ENCODE data around the gene PPP1R13L. TPM values are rescaled to one million over a fixed set of nuclear protein-coding genes. Genes with fewer than 3 reads are reported as not detected.

PPP1R13L gene
- polyA plus RNA-seq, 3 donors from 2014 or later: 0.08 to 0.84 TPM; not detected in 1

- Mint-ChIP-seq H3K27ac (no peak overlapping the region), H3K4me1 (peaks cover 3 to 8% of the 10 kb centered on the region in 2 donors), H3K36me3 (peaks cover 1 to 14% (median 5%) of the 10 kb centered on the region in 3 donors), H3K27me3 (ENCODE audit: low read depth in 3 of 3) (no peaks in the 10 kb centered on the region), H3K4me3 (no peak overlapping the region), H3K9me3 (no peaks in the 10 kb centered on the region)
- DNase-seq: no peak
Observed at GRCh38 chr19:45363861-45364459, 40.9 kb downstream of the PPP1R13L start.

DNA sequence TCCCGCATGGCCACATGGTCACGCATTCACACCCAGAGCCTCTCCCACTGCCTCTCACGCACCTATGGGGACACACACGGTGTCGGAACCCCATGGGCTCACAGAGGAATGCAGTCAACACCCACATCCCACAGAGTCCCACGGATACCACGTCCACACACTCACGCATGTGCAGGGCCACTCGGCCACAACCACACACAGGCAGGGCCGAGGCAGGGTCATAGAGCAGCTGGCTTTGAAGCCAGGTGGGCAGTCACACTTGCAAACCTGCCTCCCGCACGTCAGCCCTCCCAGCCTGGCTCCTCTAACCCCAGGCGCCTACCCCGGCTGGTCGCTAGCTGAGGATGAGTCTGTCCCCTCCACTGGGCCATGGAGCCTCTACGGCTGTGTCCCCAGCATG lies 42.6 kb downstream of the PPP1R13L start:
- Mint-ChIP-seq H3K4me1 (no peaks in the 10 kb centered on the region), H3K36me3 (peaks cover 6 to 25% (median 17%) of the 10 kb centered on the region in 3 donors), H3K27me3 (ENCODE audit: low read depth in 3 of 3) (no peaks in the 10 kb centered on the region), H3K27ac (no peak overlapping the region), H3K4me3 (no peak overlapping the region), H3K9me3 (no peaks in the 10 kb centered on the region)
- no peak for DNase-seq

- no peaks in the 10 kb centered on the region for H3K9me3 Mint-ChIP-seq
- no peak overlapping the region for H3K4me3 Mint-ChIP-seq
- DNase-seq: no peak
- no peak overlapping the region for H3K27ac Mint-ChIP-seq
- H3K27me3 Mint-ChIP-seq (ENCODE audit: low read depth in 3 of 3): no peaks in the 10 kb centered on the region
- H3K36me3 Mint-ChIP-seq: peaks cover 6 to 25% (median 17%) of the 10 kb centered on the region in 3 donors
- H3K4me1 Mint-ChIP-seq: no peaks in the 10 kb centered on the region
Observed at GRCh38 chr19:45361608-45362007, 43.3 kb downstream of the PPP1R13L start.

DNA sequence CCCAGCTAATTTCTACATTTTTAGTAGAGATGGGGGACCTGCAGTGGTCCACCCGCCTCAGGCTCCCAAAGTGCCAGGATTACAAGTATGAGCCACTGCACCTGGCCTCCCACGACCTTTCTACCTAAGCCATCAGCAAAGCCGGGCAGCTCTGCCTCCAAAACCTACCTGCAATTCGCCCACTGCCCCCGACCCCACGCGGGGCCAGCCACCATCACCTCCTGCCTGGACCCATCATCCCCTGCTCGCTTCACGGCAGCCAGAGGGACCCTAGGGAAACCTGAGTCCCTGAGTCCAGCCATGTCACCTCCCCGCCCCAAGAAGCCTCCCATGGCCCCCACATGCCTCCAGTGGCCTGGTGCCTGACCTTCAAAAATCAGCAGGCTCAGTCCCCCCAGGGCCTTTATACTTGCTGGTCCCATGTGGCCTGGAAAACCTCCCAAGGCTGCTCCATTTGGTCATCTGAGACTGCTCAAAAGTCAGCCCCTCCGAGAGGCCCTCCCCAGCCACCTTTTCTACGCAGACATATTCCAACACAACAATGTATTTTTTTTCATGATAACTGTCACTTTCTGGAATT lies 46.6 kb downstream of the PPP1R13L start:
- DNase-seq: no peak
- H3K27ac Mint-ChIP-seq: no peak overlapping the region
- H3K4me1 Mint-ChIP-seq: peaks cover 0 to 2% of the 10 kb centered on the region in 2 donors
- H3K9me3 Mint-ChIP-seq: no peaks in the 10 kb centered on the region
- H3K36me3 Mint-ChIP-seq: peaks cover 6 to 33% (median 21%) of the 10 kb centered on the region in 3 donors
- H3K27me3 Mint-ChIP-seq (ENCODE audit: low read depth in 3 of 3): no peaks in the 10 kb centered on the region
- H3K4me3 Mint-ChIP-seq: no peak overlapping the region

DNA sequence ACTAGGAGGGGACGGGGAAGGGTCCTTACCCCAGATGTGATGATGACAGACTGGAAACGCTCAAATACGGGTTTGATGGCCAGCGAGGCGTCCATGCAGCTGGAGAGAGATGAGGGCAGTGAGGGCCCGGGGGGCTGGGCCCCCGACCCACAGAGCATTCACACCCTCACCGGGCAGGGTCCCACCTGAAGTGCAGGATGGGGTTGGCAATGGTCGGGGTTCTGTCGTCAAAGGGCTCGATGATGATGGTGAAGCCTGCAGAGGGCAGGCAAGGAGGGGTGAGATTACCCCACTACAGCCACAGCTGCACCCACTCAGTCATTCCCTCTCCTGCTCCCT lies 47.5 kb downstream of the PPP1R13L start:
- no peaks in the 10 kb centered on the region for H3K9me3 Mint-ChIP-seq
- H3K4me1 Mint-ChIP-seq: peaks cover 0 to 2% of the 10 kb centered on the region in 2 donors
- no peak overlapping the region for H3K4me3 Mint-ChIP-seq
- H3K36me3 Mint-ChIP-seq: peaks cover 6 to 35% (median 22%) of the 10 kb centered on the region in 3 donors
- DNase-seq: no peak
- peak overlapping the region in 1 of 6 donors; percentile 31 for H3K27ac Mint-ChIP-seq
- no peaks in the 10 kb centered on the region for H3K27me3 Mint-ChIP-seq (ENCODE audit: low read depth in 3 of 3)

GRCh38 chr19:45356760-45357444 lies 48.0 kb downstream of the PPP1R13L start:
- Mint-ChIP-seq H3K9me3 (no peaks in the 10 kb centered on the region), H3K4me3 (no peak overlapping the region), H3K36me3 (peaks cover 6 to 32% (median 19%) of the 10 kb centered on the region in 3 donors), H3K4me1 (peaks cover 0 to 2% of the 10 kb centered on the region in 2 donors), H3K27me3 (ENCODE audit: low read depth in 3 of 3) (no peaks in the 10 kb centered on the region), H3K27ac (peak overlapping the region in 1 of 6 donors; percentile 31)
- DNase-seq: no peak

DNA sequence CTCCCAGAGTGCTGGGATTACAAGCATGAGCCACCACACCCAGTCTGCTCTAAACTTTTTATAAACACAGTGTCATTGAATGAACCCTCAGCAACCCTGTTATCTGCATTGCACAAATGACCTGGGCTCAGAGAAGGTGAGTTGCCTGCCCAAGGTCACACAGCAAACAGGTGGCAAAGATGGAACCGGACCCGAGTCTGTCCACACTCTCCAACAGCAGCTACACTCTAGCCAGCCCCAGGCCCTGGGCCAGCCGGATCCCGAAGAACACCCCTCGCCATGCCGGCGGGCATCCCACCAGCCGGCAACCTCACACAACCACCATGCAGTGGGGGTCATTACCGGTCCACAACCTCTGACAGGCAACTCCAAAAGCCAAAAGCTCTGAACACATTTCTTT lies 49.0 kb downstream of the PPP1R13L start:
- DNase-seq: no peak
- Mint-ChIP-seq H3K36me3 (peaks cover 6 to 24% (median 19%) of the 10 kb centered on the region in 3 donors), H3K27me3 (ENCODE audit: low read depth in 3 of 3) (no peaks in the 10 kb centered on the region), H3K4me3 (no peak overlapping the region), H3K4me1 (peaks cover 0 to 2% of the 10 kb centered on the region in 2 donors), H3K9me3 (no peaks in the 10 kb centered on the region), H3K27ac (no peak overlapping the region)

DNA sequence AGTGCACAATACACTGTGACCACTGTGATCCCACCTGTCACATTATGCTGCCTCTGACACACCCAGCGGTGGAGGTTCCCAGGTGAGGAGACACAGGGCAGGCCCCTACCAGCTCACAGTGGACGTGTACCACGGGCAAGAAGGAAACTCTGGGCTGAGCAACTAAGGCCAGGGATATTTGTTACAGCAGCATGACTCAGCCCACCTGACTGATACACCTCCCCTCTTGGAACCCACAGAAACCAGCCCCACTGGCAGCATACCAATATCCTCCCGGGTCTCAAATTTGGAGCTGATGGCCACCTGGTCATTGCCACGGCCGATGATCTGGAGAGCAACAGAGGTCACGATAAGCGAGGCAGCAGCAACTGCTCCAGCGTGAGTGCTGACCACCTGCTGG lies 49.5 kb downstream of the PPP1R13L start:
- peaks cover 6 to 24% (median 22%) of the 10 kb centered on the region in 3 donors for H3K36me3 Mint-ChIP-seq
- H3K9me3 Mint-ChIP-seq: no peaks in the 10 kb centered on the region
- H3K27me3 Mint-ChIP-seq (ENCODE audit: low read depth in 3 of 3): no peaks in the 10 kb centered on the region
- H3K4me3 Mint-ChIP-seq: no peak overlapping the region
- DNase-seq: no peak
- H3K4me1 Mint-ChIP-seq: peaks cover 0 to 2% of the 10 kb centered on the region in 2 donors
- H3K27ac Mint-ChIP-seq: no peak overlapping the region

DNA sequence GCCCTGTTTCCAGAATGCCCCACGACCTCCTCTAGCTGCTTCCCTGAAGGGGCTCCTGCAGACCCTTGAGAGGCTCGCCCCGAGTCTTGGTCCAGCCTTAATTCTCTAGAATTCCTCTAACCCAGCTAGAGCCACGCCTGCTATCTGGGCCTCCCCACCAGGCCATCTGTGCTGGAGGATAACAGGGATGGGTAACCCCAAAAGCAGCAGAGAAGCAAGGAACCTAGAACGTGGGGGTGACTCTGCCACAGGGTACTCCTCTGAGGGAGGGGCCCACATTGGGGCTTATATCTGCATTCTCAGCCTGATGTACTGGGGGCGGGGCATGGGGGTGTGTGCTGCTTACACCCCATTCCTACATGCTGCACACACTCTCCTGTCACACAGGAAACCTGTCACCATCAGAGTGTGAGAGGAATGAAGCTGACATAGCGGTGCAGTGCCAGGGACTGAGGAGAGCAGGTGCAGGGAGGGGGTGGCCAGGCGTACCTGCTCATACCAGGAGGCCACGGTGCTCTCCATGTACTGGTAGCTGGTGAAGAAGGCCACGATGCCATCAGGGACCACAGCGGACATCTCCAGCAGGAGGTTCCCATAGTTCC lies 50.5 kb downstream of the PPP1R13L start:
- no peak for DNase-seq
- H3K27me3 Mint-ChIP-seq (ENCODE audit: low read depth in 3 of 3): no peaks in the 10 kb centered on the region
- H3K4me1 Mint-ChIP-seq: peaks cover 0 to 2% of the 10 kb centered on the region in 2 donors

DNA sequence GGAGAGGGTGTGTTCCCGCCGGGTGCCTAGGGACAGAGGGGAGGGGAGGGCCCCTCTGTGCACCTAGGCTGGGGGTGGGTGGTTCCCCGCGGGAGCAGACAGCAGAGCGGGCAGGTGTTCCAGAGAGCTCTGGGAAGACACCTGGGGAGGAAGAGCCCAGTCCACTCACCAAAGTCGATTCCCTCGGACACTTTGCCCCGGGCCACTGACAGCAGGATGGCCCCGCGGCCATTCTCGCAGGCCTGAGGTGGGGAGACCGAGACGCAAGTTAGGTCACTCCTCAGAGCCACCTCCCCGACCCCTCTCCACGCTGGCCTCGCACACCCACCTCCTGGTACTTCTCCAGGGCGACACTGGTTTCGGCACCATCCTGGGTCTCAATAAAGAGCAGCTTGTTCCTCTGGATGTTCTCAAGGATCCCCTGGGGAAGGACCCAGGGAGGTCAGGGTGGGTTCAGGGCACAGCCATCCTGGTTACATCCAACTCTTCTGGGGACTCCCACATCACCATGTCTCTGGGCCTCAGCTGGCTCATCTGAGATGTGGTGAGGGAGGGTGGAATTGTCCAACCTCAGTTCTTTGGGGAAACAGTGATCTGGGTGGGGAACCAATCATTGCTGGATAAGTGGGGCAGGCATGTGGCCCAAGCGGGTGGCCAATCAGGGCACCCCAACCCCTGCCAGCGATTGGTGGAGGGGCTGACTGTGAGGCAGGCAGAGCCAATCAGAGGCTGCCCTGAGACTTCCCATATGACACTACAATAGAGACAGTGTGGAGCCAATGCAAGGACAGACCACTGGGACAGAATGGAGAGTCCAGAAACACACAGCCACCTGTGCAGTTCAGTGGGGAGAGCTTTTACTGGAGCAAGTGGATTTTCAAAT lies 51.7 kb downstream of the PPP1R13L start:
- Mint-ChIP-seq H3K4me1 (peaks cover 0 to 2% of the 10 kb centered on the region in 2 donors), H3K27ac (peak overlapping the region in 1 of 6 donors; percentile 46), H3K9me3 (no peaks in the 10 kb centered on the region), H3K4me3 (no peak overlapping the region), H3K36me3 (peaks cover 0 to 14% (median 13%) of the 10 kb centered on the region in 3 donors), H3K27me3 (ENCODE audit: low read depth in 3 of 3) (no peaks in the 10 kb centered on the region)
- no peak for DNase-seq

More for the DNA sequence above, 50.5 kb downstream of the PPP1R13L start:
- no peak overlapping the region for H3K4me3 Mint-ChIP-seq
- H3K9me3 Mint-ChIP-seq: no peaks in the 10 kb centered on the region
- H3K27ac Mint-ChIP-seq: no peak overlapping the region
- H3K36me3 Mint-ChIP-seq: peaks cover 6 to 22% (median 20%) of the 10 kb centered on the region in 3 donors

GRCh38 chr19:45352471-45352870 lies 52.4 kb downstream of the PPP1R13L start:
- no peak overlapping the region for H3K27ac Mint-ChIP-seq
- no peak overlapping the region for H3K4me3 Mint-ChIP-seq
- no peaks in the 10 kb centered on the region for H3K27me3 Mint-ChIP-seq (ENCODE audit: low read depth in 3 of 3)
- peaks cover 0 to 2% of the 10 kb centered on the region in 2 donors for H3K4me1 Mint-ChIP-seq
- no peak for DNase-seq
- peaks cover 0 to 10% (median 8%) of the 10 kb centered on the region in 3 donors for H3K36me3 Mint-ChIP-seq
- no peaks in the 10 kb centered on the region for H3K9me3 Mint-ChIP-seq

DNA sequence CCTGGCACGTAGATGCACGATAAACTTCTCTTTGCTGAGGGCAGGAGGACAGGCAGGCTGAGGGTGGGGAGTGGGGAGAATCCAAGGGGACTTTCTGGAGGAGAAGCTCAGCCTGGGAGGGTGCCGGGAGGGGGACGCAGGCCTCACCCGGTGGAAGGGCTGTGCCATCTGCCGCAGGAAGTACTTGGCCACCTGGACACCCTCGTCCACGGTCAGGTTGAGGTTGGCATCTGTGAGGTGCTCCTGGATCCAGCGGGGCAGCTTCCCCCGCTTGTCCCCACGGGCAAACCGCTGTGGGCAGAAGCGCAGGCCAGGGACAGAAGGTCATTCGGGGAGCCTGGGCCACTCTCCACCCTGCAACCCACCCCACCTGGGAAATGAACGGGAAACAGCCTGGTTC lies 52.8 kb downstream of the PPP1R13L start:
- Mint-ChIP-seq H3K27ac (no peak overlapping the region), H3K4me3 (no peak overlapping the region), H3K27me3 (ENCODE audit: low read depth in 3 of 3) (no peaks in the 10 kb centered on the region), H3K36me3 (peaks cover 0 to 10% (median 8%) of the 10 kb centered on the region in 3 donors), H3K4me1 (peaks cover 0 to 2% of the 10 kb centered on the region in 2 donors), H3K9me3 (no peaks in the 10 kb centered on the region)
- DNase-seq: no peak

DNA sequence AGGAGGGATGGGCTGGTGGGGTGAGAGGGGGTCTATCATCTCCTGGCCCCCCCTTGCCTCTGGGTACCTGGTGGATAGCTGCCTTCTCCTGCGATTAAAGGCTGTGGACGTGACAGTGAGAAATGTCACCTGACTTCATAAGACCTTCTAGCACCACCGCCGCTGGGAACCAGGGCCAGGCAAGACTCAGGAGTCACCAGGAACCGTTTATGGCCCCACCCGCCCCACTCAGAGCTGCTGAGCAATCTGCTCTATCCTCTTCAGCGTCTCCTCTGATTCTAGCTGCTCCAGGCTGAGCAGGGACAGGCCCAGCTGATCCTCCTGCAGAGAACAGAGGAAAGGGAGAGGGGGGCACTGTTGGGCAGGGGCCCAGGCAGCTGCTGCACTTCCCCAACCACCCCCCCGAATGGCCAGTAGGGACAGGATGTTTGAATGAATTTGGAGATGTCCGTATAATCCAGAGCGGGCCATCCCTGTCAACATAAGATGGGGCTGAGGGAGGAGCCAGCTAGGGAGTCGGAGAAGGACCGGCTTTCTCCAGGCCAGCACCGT lies 53.4 kb downstream of the PPP1R13L start:
- DNase-seq: no peak
- Mint-ChIP-seq H3K4me3 (no peak overlapping the region), H3K9me3 (no peaks in the 10 kb centered on the region), H3K27me3 (ENCODE audit: low read depth in 3 of 3) (no peaks in the 10 kb centered on the region), H3K36me3 (peaks cover 0 to 10% (median 8%) of the 10 kb centered on the region in 3 donors), H3K4me1 (peaks cover 0 to 2% of the 10 kb centered on the region in 2 donors), H3K27ac (no peak overlapping the region)

All from immature natural killer cell (primary cell).